HL-60 (cell line): ENCODE data around the gene CPNE4.

Experiments
- DNase-seq, 2 experiments: peaks; one replicate each; pipeline ENCODE4 v3.0.0-alpha.2; 2010 to 2020; ENCODE audit warnings: low read depth in 1 of 2, low spot score in 1 of 2
- H3K27ac ChIP-seq: fragments of 250-450 bp; sonication (Bioruptor Pico); replicated peaks from 2 replicates; pipeline ENCODE4 v1.5.1; 2020; ENCODE audit warnings: mild to moderate bottlenecking, moderate library complexity
- H3K27me3 ChIP-seq: fragments of 250-450 bp; sonication (Bioruptor Pico); 2 replicates; pipeline ENCODE4 v1.5.1; 2021; ENCODE audit warnings: mild to moderate bottlenecking, moderate library complexity; ENCODE audit not compliant: insufficient read depth, poor library complexity, severe bottlenecking
- H3K4me3 ChIP-seq: replicated peaks from 2 replicates; pipeline ENCODE4 v1.5.1; 2011; ENCODE audit warnings: mild to moderate bottlenecking, control low read depth, low read length; ENCODE audit not compliant: insufficient read depth
- GABPA ChIP-seq: IDR thresholded peaks from 2 replicates; pipeline ENCODE4 v1.6.1; 2012; ENCODE audit warnings: low read depth
- POLR2AphosphoS5 ChIP-seq: IDR thresholded peaks from 2 replicates; pipeline ENCODE4 v1.6.1; 2012; ENCODE audit warnings: low read depth
- SPI1 ChIP-seq: IDR thresholded peaks from 2 replicates; pipeline ENCODE4 v1.6.1; 2012; ENCODE audit warnings: low read depth, mild to moderate bottlenecking, borderline replicate concordance
- TF ChIP-seq, protein P1 (sequence below): IDR thresholded peaks from 2 replicates; pipeline ENCODE4 v1.6.1; 2012; ENCODE audit warnings: low read depth; ENCODE audit not compliant: insufficient replicate concordance
- TF ChIP-seq, protein P2 (sequence below): IDR thresholded peaks from one replicate; pipeline ENCODE4 v1.5.1; 2011; ENCODE audit warnings: low read length, control low read depth, inconsistent platforms; ENCODE audit not compliant: insufficient read depth

CPNE4 gene

DNA sequence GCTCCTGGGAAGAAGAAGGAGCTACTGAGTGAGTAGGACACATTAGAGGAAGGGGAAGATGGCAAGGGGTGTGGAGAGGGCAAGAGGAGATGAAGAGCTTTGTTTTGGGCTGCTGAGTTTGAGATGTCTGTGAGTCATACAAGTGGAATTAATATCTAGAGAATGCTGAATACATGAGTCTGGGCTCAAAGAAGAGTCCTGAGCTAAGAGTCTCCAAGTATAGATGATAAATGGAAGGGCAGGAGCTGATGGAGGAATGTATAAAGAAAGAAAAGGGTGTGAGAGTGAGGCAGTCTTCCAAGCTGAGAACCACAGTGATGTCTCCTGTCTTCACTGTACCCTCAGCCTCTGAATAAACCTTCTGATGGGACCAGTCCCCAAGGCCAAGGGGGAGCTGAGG lies 326.6 kb downstream of the CPNE4 start:
- TF ChIP-seq, protein P1, sequence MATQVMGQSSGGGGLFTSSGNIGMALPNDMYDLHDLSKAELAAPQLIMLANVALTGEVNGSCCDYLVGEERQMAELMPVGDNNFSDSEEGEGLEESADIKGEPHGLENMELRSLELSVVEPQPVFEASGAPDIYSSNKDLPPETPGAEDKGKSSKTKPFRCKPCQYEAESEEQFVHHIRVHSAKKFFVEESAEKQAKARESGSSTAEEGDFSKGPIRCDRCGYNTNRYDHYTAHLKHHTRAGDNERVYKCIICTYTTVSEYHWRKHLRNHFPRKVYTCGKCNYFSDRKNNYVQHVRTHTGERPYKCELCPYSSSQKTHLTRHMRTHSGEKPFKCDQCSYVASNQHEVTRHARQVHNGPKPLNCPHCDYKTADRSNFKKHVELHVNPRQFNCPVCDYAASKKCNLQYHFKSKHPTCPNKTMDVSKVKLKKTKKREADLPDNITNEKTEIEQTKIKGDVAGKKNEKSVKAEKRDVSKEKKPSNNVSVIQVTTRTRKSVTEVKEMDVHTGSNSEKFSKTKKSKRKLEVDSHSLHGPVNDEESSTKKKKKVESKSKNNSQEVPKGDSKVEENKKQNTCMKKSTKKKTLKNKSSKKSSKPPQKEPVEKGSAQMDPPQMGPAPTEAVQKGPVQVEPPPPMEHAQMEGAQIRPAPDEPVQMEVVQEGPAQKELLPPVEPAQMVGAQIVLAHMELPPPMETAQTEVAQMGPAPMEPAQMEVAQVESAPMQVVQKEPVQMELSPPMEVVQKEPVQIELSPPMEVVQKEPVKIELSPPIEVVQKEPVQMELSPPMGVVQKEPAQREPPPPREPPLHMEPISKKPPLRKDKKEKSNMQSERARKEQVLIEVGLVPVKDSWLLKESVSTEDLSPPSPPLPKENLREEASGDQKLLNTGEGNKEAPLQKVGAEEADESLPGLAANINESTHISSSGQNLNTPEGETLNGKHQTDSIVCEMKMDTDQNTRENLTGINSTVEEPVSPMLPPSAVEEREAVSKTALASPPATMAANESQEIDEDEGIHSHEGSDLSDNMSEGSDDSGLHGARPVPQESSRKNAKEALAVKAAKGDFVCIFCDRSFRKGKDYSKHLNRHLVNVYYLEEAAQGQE, result no peak
- TF ChIP-seq GABPA (no peak), SPI1 (no peak), POLR2AphosphoS5 (no peak)
- TF ChIP-seq, protein P2, sequence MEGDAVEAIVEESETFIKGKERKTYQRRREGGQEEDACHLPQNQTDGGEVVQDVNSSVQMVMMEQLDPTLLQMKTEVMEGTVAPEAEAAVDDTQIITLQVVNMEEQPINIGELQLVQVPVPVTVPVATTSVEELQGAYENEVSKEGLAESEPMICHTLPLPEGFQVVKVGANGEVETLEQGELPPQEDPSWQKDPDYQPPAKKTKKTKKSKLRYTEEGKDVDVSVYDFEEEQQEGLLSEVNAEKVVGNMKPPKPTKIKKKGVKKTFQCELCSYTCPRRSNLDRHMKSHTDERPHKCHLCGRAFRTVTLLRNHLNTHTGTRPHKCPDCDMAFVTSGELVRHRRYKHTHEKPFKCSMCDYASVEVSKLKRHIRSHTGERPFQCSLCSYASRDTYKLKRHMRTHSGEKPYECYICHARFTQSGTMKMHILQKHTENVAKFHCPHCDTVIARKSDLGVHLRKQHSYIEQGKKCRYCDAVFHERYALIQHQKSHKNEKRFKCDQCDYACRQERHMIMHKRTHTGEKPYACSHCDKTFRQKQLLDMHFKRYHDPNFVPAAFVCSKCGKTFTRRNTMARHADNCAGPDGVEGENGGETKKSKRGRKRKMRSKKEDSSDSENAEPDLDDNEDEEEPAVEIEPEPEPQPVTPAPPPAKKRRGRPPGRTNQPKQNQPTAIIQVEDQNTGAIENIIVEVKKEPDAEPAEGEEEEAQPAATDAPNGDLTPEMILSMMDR, result no peak
- Histone ChIP-seq H3K27me3 (peaks cover 8% of the 10 kb centered on the region), H3K4me3 (no peak overlapping the region), H3K27ac (no peak overlapping the region)
- no peak for DNase-seq

DNA sequence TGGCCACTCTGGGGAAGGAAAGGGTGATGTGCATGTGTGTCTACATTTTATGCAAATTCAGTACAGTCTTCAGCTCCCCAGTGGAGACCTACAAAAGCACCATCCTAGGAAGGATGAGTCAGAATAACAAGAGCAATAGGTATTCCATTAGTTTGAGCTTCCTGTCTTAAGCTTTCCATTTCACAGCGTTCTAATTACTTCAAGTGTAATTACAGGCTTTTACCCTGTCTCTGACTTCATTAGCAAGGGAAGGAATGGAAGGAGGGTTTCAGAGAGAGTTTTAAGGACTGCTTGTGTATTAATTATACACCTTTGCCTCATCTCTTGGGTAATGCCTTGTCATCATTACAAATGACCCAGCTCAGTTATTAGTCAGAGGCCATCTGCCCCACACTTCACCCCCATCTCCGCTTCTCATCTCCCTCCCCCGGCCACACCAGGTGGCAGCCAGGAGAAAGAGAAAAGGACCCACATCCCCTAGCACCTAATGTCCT lies 329.2 kb downstream of the CPNE4 start:
- TF ChIP-seq SPI1, result no peak
- TF ChIP-seq, protein P2, result no peak
- TF ChIP-seq POLR2AphosphoS5, result no peak
- H3K4me3 ChIP-seq, result no peak overlapping the region
- no peak for DNase-seq
- no peak overlapping the region for H3K27ac ChIP-seq
- H3K27me3 ChIP-seq, result peaks cover 8% of the 10 kb centered on the region

DNA sequence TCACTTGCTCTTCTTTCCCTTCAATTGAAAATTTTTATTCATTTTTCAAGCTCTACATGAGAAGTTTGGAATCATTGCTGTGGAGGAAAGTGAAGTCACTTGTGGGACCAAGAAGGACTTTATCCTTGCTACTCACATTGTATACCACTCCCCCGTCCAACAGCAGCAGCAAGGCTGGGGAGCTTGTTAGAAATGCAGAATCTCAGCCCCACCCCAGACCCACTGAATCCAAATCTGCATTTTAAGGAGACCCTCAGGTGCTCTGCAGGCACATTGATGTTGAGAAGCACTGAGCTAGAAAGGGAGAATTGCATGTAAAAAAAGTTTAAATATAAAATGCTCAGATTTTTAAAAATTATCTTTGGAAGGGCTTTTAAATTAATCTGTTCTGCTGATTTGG lies 329.7 kb downstream of the CPNE4 start:
- Histone ChIP-seq H3K27me3 (peaks cover 5% of the 10 kb centered on the region), H3K27ac (no peak overlapping the region)
- TF ChIP-seq, protein P1, result no peak
- TF ChIP-seq SPI1 (no peak), GABPA (no peak), POLR2AphosphoS5 (no peak)
- TF ChIP-seq, protein P2, result no peak

DNA sequence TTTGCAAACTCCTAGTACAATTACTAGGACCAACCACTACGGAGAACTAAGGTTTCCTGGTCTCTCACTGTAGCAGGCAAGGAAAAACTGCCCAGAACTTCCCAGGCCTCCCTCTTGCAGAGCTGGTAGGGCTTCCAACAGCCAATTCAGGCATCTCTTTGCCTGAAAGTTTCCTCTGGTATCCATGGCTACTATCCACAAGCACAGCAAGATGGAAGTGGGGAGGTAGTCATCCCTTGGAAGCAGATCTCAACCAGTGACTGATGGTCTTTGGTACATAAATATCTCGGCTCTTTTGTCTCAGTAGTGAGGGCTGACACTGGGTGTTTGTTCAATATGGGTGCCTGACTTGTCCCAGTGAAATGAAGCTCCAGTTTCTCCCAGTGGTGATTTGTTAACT lies 330.7 kb downstream of the CPNE4 start:
- Histone ChIP-seq H3K4me3 (no peak overlapping the region), H3K27ac (no peak overlapping the region), H3K27me3 (peaks cover 4% of the 10 kb centered on the region)
- no peak for DNase-seq
- TF ChIP-seq, protein P1, result no peak
- TF ChIP-seq POLR2AphosphoS5, result no peak

More for the DNA sequence above, 329.7 kb downstream of the CPNE4 start:
- no peak overlapping the region for H3K4me3 ChIP-seq
- no peak for DNase-seq
